Activated B cell treated with CpG ODN at 0.5 μM for 24 hours (primary cell): Measurements from ENCODE around the gene CRYAA. TPM values are rescaled to one million over a fixed set of nuclear protein-coding genes. Genes with fewer than 3 reads are reported as not detected.

ENCODE experiments used
- ATAC-seq: fragments of 200-7000 bp; cut with Tn5 transposase; one replicate; pipeline ENCODE4 v1.10.0; 2021; ENCODE audit warnings: low read depth, mild to moderate bottlenecking, moderate library complexity
- CTCF ChIA-PET: fragments of 350-600 bp; sonication (Branson Sonifier 250); formaldehyde crosslinking; loops from one replicate; lab custom pipeline; 2021; ENCODE audit warnings: antibody characterized with exemption; lab: Charles Lee
- POLR2A ChIA-PET: fragments of 350-600 bp; sonication (Branson Sonifier 250); formaldehyde crosslinking; loops from one replicate; lab custom pipeline; 2021; ENCODE audit warnings: antibody characterized with exemption; lab: Charles Lee
- DNase-seq: peaks from one replicate; pipeline ENCODE4 v3.0.0; 2022
- H3K27ac Mint-ChIP-seq: one replicate; pipeline ENCODE4 v1.8.0; 2020; ENCODE audit warnings: mixed read lengths
- H3K27me3 Mint-ChIP-seq: one replicate; pipeline ENCODE4 v1.8.0; 2021; ENCODE audit warnings: mixed read lengths
- H3K36me3 Mint-ChIP-seq: one replicate; pipeline ENCODE4 v1.8.0; 2021; ENCODE audit warnings: low read depth, mixed read lengths
- H3K4me1 Mint-ChIP-seq: one replicate; pipeline ENCODE4 v1.8.0; 2021; ENCODE audit warnings: mixed read lengths
- H3K4me3 Mint-ChIP-seq: one replicate; pipeline ENCODE4 v1.8.0; 2020; ENCODE audit warnings: mild to moderate bottlenecking, mixed read lengths
- H3K9me3 Mint-ChIP-seq: one replicate; pipeline ENCODE4 v1.8.0; 2020; ENCODE audit warnings: mixed read lengths
- intact Hi-C: fragments of 100-400 bp; cut with micrococcal nuclease; formaldehyde crosslinking; loops from one replicate; pipeline ENCODE4 v1.15.1; 2024
- total RNA-seq: library from RNA; stranded (reverse); gene quantifications from 2 replicates; pipeline ENCODE4 v1.2.3, GENCODE V29; 2022
- TF ChIP-seq, protein P1 (sequence below): fragments of 200-600 bp; IDR thresholded peaks from one replicate; pipeline ENCODE4 v1.8.0; 2022; ENCODE audit warnings: antibody characterized with exemption, mild to moderate bottlenecking

Gene CRYAA
- total RNA-seq, 1 donor from 2014 or later: not detected

DNA sequence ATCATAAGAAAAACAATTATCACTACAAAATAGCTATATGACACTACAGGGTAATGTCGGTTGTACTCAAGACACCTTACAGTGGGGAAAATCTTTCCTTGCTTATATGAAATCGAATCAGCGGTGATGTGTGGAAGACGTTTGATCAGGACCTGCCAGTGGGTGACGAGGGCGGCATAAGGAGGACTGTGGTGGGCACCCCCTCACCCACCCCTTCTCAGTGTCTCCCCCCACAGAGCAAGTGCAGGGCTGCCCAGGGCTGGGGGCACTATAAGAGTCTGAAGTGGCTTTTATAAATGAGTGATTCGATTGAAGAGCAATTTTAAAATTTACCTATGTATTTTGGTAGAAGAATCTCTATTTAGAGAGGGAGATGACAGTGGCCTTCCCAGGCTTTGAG is 35.8 kb downstream of the CRYAA start:
- Mint-ChIP-seq H3K27ac (no peak overlapping the region), H3K9me3 (peaks cover 12% of the 10 kb centered on the region), H3K27me3 (peaks cover 26% of the 10 kb centered on the region), H3K36me3 (no peaks in the 10 kb centered on the region), H3K4me3 (no peak overlapping the region), H3K4me1 (no peaks in the 10 kb centered on the region)
- intact Hi-C loops: no loop called here
- ChIA-PET POLR2A (no interaction called here), CTCF (no interaction called here)
- DNase-seq (no peak), ATAC-seq (no peak)
- TF ChIP-seq, protein P1, sequence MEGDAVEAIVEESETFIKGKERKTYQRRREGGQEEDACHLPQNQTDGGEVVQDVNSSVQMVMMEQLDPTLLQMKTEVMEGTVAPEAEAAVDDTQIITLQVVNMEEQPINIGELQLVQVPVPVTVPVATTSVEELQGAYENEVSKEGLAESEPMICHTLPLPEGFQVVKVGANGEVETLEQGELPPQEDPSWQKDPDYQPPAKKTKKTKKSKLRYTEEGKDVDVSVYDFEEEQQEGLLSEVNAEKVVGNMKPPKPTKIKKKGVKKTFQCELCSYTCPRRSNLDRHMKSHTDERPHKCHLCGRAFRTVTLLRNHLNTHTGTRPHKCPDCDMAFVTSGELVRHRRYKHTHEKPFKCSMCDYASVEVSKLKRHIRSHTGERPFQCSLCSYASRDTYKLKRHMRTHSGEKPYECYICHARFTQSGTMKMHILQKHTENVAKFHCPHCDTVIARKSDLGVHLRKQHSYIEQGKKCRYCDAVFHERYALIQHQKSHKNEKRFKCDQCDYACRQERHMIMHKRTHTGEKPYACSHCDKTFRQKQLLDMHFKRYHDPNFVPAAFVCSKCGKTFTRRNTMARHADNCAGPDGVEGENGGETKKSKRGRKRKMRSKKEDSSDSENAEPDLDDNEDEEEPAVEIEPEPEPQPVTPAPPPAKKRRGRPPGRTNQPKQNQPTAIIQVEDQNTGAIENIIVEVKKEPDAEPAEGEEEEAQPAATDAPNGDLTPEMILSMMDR: no peak

DNA sequence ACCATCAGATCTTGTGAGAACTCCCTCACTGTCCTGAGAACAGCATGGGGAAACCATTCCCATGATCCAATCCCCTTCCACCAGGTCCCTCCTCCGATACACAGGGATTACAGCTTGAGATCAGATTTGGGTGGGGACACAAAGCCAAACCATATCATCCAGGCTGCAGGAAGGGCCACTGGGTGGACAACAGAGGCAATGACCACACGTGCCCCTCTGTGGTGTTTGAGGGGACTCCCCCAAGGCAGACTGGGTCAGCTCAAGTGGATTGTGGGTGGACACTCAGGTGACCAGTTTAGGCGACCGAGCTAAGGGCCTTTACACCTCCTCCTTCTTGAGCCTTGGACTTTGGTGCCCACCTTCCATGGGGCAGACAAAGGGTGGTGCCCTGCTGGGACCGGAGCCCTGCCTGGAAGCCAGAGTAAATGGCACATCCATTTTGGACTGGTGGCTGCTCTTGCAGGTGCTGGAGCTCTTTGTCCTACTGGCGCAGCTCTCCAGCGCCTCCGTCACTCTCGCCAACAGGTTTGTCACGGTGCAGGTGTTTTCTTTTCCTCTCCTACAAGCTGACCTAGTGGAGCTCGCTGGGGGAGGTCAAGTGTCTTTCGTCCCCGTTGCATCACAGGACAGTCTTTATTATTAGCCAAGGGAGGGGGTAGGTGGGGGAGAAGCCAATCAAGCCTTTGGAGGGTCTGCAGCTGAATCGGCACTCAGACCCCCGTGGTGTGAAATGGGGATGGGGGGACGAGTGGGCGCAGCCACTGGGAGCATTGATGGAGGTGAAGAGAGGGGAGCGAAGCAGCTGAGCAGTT is 37.6 kb downstream of the CRYAA start:
- CTCF ChIA-PET: no interaction called here
- Mint-ChIP-seq H3K36me3 (no peaks in the 10 kb centered on the region), H3K4me3 (no peak overlapping the region), H3K9me3 (peaks cover 8% of the 10 kb centered on the region), H3K4me1 (no peaks in the 10 kb centered on the region), H3K27ac (no peak overlapping the region), H3K27me3 (peaks cover 26% of the 10 kb centered on the region)
- intact Hi-C loops: no loop called here
- POLR2A ChIA-PET: no interaction called here
- DNase-seq (no peak), ATAC-seq (no peak)
- TF ChIP-seq, protein P1: no peak

DNA sequence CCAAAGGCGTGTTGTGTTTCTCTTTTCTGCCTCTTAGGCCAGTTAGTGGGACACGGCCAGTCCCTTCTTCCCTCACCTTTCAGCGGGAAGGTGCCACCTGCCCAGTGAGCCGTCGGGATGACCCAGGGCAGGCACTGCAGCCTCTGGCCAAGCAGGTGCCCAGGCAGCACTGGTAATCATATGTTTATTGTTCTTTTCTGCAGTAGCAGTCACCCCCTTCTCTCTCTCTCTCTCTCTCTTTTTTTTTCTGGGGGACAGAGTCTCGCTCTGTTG is 38.2 kb downstream of the CRYAA start:
- intact Hi-C loops: no loop called here

DNA sequence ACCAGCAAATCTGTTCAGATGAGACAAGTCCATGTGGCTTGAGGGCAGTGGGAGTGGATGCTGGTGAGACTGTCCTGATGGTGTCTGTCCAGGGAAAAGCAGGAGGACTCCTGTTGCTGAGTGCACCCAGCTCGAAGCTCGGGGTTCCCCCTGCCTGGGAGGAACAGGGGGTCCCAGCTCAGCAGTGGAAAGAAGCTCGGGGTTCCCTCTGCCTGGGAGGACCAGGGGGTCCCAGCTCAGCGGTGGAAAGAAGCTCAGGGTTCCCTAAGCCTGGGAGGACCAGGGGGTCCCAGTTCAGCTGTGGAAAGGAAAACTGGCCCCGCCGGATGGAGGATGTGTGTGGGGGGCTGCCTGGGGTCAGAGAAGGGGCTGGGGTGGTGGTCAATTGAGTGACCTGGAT is 39.1 kb downstream of the CRYAA start:
- ATAC-seq (no peak), DNase-seq (no peak)
- Mint-ChIP-seq H3K9me3 (peaks cover 2% of the 10 kb centered on the region), H3K27me3 (peaks cover 26% of the 10 kb centered on the region), H3K4me1 (no peaks in the 10 kb centered on the region), H3K36me3 (no peaks in the 10 kb centered on the region), H3K27ac (no peak overlapping the region), H3K4me3 (no peak overlapping the region)
- intact Hi-C loops: no loop called here
- TF ChIP-seq, protein P1: no peak
- ChIA-PET POLR2A (no interaction called here), CTCF (no interaction called here)

More for the DNA sequence above, 38.2 kb downstream of the CRYAA start:
- H3K9me3 Mint-ChIP-seq: peaks cover 4% of the 10 kb centered on the region
- no peak overlapping the region for H3K4me3 Mint-ChIP-seq
- ChIA-PET POLR2A (no interaction called here), CTCF (no interaction called here)
- no peak for ATAC-seq
- H3K4me1 Mint-ChIP-seq: no peaks in the 10 kb centered on the region
- H3K27me3 Mint-ChIP-seq: peaks cover 26% of the 10 kb centered on the region
- no peaks in the 10 kb centered on the region for H3K36me3 Mint-ChIP-seq
- no peak overlapping the region for H3K27ac Mint-ChIP-seq
- no peak for DNase-seq
- TF ChIP-seq, protein P1: no peak

DNA sequence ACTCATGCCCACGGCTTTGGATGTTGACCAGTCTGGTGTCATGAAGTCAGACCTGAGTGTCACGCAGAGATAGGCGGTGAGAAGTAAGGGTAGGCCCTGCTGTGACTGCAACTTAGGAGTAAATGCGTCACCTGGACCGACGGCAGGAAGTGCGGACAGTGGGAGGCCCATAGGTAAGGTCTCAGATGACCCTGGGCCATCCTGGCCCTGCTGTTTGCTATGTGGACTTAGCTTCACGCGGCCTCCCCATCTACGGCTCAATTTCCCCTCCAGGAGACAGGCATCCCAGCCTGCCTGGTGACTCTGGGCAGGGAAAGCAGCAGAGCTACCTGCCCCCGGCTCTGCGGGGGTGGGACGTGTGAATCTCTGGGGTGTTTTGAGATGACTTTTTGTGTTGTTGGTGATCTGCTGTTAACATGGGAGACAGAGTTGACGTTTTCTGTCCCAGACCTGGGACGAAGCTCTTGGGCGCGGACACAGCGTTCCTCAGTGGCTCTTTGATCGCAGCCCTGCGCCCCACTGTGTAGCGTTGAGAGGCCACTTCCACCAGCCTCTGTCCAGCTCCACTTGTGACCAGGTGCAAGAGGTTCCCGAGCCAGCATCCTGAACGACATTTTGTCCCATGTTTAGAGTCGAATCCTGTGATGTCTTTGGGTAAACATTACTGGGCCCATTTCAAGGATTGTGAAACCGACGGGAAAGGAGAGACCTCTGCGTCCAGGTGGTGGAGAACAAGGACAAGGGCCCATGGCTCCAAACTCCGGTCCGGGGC is 39.9 kb downstream of the CRYAA start:
- Mint-ChIP-seq H3K27ac (no peak overlapping the region), H3K4me3 (no peak overlapping the region), H3K4me1 (no peaks in the 10 kb centered on the region), H3K9me3 (no peaks in the 10 kb centered on the region), H3K36me3 (no peaks in the 10 kb centered on the region), H3K27me3 (peaks cover 26% of the 10 kb centered on the region)
- TF ChIP-seq, protein P1: no peak
- intact Hi-C loops: no loop called here
- DNase-seq: no peak
- ChIA-PET CTCF (no interaction called here), POLR2A (no interaction called here)
- ATAC-seq: no peak
